HL-60 (cell line): ENCODE measurements around the gene BMPER.

Source experiments
- DNase-seq, 2 experiments: peaks; one replicate each; pipeline ENCODE4 v3.0.0-alpha.2; 2010 to 2020; ENCODE audit warnings: low read depth in 1 of 2, low spot score in 1 of 2
- H3K27ac ChIP-seq: fragments of 250-450 bp; sonication (Bioruptor Pico); replicated peaks from 2 replicates; pipeline ENCODE4 v1.5.1; 2020; ENCODE audit warnings: mild to moderate bottlenecking, moderate library complexity
- H3K27me3 ChIP-seq: fragments of 250-450 bp; sonication (Bioruptor Pico); 2 replicates; pipeline ENCODE4 v1.5.1; 2021; ENCODE audit warnings: mild to moderate bottlenecking, moderate library complexity; ENCODE audit not compliant: insufficient read depth, poor library complexity, severe bottlenecking
- H3K4me3 ChIP-seq: replicated peaks from 2 replicates; pipeline ENCODE4 v1.5.1; 2011; ENCODE audit warnings: mild to moderate bottlenecking, control low read depth, low read length; ENCODE audit not compliant: insufficient read depth
- CTCF ChIP-seq: IDR thresholded peaks from one replicate; pipeline ENCODE4 v1.5.1; 2011; ENCODE audit warnings: low read length, control low read depth, inconsistent platforms; ENCODE audit not compliant: insufficient read depth
- GABPA ChIP-seq: IDR thresholded peaks from 2 replicates; pipeline ENCODE4 v1.6.1; 2012; ENCODE audit warnings: low read depth
- POLR2AphosphoS5 ChIP-seq: IDR thresholded peaks from 2 replicates; pipeline ENCODE4 v1.6.1; 2012; ENCODE audit warnings: low read depth
- REST ChIP-seq: IDR thresholded peaks from 2 replicates; pipeline ENCODE4 v1.6.1; 2012; ENCODE audit warnings: low read depth; ENCODE audit not compliant: insufficient replicate concordance
- SPI1 ChIP-seq: IDR thresholded peaks from 2 replicates; pipeline ENCODE4 v1.6.1; 2012; ENCODE audit warnings: low read depth, mild to moderate bottlenecking, borderline replicate concordance

BMPER gene

GRCh38 chr7:34036051-34036920, 130.9 kb downstream of the BMPER start:
- no peak for DNase-seq
- no peak overlapping the region for H3K4me3 ChIP-seq
- H3K27ac ChIP-seq = no peak overlapping the region
- TF ChIP-seq GABPA (no peak), REST (no peak), CTCF (no peak), POLR2AphosphoS5 (no peak), SPI1 (no peak)
- no peaks in the 10 kb centered on the region for H3K27me3 ChIP-seq

GRCh38 chr7:34036972-34037792, 131.8 kb downstream of the BMPER start:
- no peak overlapping the region for H3K4me3 ChIP-seq
- TF ChIP-seq POLR2AphosphoS5 (no peak), REST (no peak), CTCF (no peak), GABPA (no peak), SPI1 (no peak)
- H3K27me3 ChIP-seq = no peaks in the 10 kb centered on the region
- H3K27ac ChIP-seq = no peak overlapping the region
- no peak for DNase-seq

- TF ChIP-seq REST (no peak), CTCF (no peak), POLR2AphosphoS5 (no peak), SPI1 (no peak), GABPA (no peak)
- no peaks in the 10 kb centered on the region for H3K27me3 ChIP-seq
- no peak overlapping the region for H3K27ac ChIP-seq
- no peak for DNase-seq
- H3K4me3 ChIP-seq = no peak overlapping the region
These were observed 133.6 kb downstream of the BMPER start for GRCh38 chr7:34038816-34039470.
